Trophoblast cell (in vitro differentiated cells and primary cell): ENCODE data around the gene CDH22.

Experiments
- DNase-seq, 2 donors: peaks; one replicate each; pipeline ENCODE4 v3.0.0-alpha.2; 2016
- H2AFZ ChIP-seq: 2 replicates; pipeline ENCODE4 v1.6.1; 2013; ENCODE audit warnings: low read length, moderate library complexity, mild to moderate bottlenecking; ENCODE audit not compliant: insufficient read depth, poor library complexity
- H2AK5ac ChIP-seq: 2 replicates; pipeline ENCODE4 v1.6.1; 2013; ENCODE audit warnings: mild to moderate bottlenecking, low read length
- H2BK120ac ChIP-seq: 2 replicates; pipeline ENCODE4 v1.6.1; 2013; ENCODE audit warnings: low read length, mild to moderate bottlenecking, moderate library complexity; ENCODE audit not compliant: insufficient read depth, poor library complexity
- H2BK12ac ChIP-seq: 2 replicates; pipeline ENCODE4 v1.6.1; 2013; ENCODE audit warnings: mild to moderate bottlenecking, low read length, moderate library complexity
- H2BK5ac ChIP-seq: 2 replicates; pipeline ENCODE4 v1.6.1; 2013; ENCODE audit warnings: low read length, low read depth, moderate library complexity, mild to moderate bottlenecking; ENCODE audit not compliant: poor library complexity
- H3K14ac ChIP-seq: 2 replicates; pipeline ENCODE4 v1.6.1; 2013; ENCODE audit warnings: mild to moderate bottlenecking, low read length
- H3K18ac ChIP-seq: 2 replicates; pipeline ENCODE4 v1.6.1; 2013; ENCODE audit warnings: mild to moderate bottlenecking, low read length
- H3K23ac ChIP-seq: 2 replicates; pipeline ENCODE4 v1.6.1; 2013; ENCODE audit warnings: low read length
- H3K27ac ChIP-seq: 2 replicates; pipeline ENCODE4 v1.5.1; 2013; ENCODE audit warnings: low read depth, mild to moderate bottlenecking, inconsistent platforms, low read length, moderate library complexity
- H3K27me3 ChIP-seq: 2 replicates; pipeline ENCODE4 v1.6.1; 2013; ENCODE audit warnings: inconsistent platforms, mild to moderate bottlenecking, low read length, moderate library complexity; ENCODE audit not compliant: insufficient read depth
- H3K36me3 ChIP-seq, 2 experiments: 1 replicate in 1 of 2; 2 replicates in 1 of 2; pipeline ENCODE4 v1.6.1; 2013; ENCODE audit warnings: low read length in 2 of 2, mild to moderate bottlenecking in 2 of 2, moderate library complexity in 1 of 2; ENCODE audit not compliant: insufficient read depth in 2 of 2, control insufficient read depth in 1 of 2
- H3K4ac ChIP-seq: 2 replicates; pipeline ENCODE4 v1.6.1; 2013; ENCODE audit warnings: low read depth, mild to moderate bottlenecking, low read length, moderate library complexity
- H3K4me1 ChIP-seq, 2 experiments: 1 replicate in 1 of 2; 2 replicates in 1 of 2; pipeline ENCODE4 v1.6.1; 2013; ENCODE audit warnings: low read length in 2 of 2, mild to moderate bottlenecking in 2 of 2, moderate library complexity in 1 of 2; ENCODE audit not compliant: insufficient read depth in 2 of 2, control insufficient read depth in 1 of 2
- H3K4me2 ChIP-seq: 2 replicates; pipeline ENCODE4 v1.6.1; 2013; ENCODE audit warnings: inconsistent platforms, mild to moderate bottlenecking, low read length, moderate library complexity
- H3K4me3 ChIP-seq: 2 replicates; pipeline ENCODE4 v1.5.1; 2013; ENCODE audit warnings: mild to moderate bottlenecking, low read depth, low read length, inconsistent platforms
- H3K79me1 ChIP-seq: one replicate; pipeline ENCODE4 v1.6.1; 2013; ENCODE audit warnings: low read length
- H3K79me2 ChIP-seq: 2 replicates; pipeline ENCODE4 v1.6.1; 2013; ENCODE audit warnings: low read length, mild to moderate bottlenecking; ENCODE audit not compliant: control insufficient read depth, insufficient read depth, poor library complexity
- H3K9ac ChIP-seq: 2 replicates; pipeline ENCODE4 v1.6.1; 2013; ENCODE audit warnings: mild to moderate bottlenecking, low read length
- H3K9me3 ChIP-seq: 2 replicates; pipeline ENCODE4 v1.6.1; 2013; ENCODE audit warnings: low read depth, mild to moderate bottlenecking, control low read depth, inconsistent platforms, low read length; ENCODE audit not compliant: insufficient read depth
- H4K12ac ChIP-seq: 2 replicates; pipeline ENCODE4 v1.6.1; 2013; ENCODE audit warnings: low read depth, mild to moderate bottlenecking, low read length, moderate library complexity
- H4K8ac ChIP-seq: 2 replicates; pipeline ENCODE4 v1.6.1; 2013; ENCODE audit warnings: low read depth, mild to moderate bottlenecking, low read length, moderate library complexity
- H4K91ac ChIP-seq: one replicate; pipeline ENCODE4 v1.6.1; 2013; ENCODE audit warnings: low read depth, mild to moderate bottlenecking, low read length, moderate library complexity
- WGBS: extraction: QIAGEN DNeasy Blood & Tissue Kit; methylation state at CpG from one replicate; pipeline ENCODE4 v1.1.7; 2013; ENCODE audit warnings: missing lambda C conversion rate; ENCODE audit not compliant: insufficient read length, insufficient coverage; ENCODE audit errors: extremely low coverage; 5-methylcytosine and 5-hydroxymethylcytosine counted together

Gene CDH22

DNA sequence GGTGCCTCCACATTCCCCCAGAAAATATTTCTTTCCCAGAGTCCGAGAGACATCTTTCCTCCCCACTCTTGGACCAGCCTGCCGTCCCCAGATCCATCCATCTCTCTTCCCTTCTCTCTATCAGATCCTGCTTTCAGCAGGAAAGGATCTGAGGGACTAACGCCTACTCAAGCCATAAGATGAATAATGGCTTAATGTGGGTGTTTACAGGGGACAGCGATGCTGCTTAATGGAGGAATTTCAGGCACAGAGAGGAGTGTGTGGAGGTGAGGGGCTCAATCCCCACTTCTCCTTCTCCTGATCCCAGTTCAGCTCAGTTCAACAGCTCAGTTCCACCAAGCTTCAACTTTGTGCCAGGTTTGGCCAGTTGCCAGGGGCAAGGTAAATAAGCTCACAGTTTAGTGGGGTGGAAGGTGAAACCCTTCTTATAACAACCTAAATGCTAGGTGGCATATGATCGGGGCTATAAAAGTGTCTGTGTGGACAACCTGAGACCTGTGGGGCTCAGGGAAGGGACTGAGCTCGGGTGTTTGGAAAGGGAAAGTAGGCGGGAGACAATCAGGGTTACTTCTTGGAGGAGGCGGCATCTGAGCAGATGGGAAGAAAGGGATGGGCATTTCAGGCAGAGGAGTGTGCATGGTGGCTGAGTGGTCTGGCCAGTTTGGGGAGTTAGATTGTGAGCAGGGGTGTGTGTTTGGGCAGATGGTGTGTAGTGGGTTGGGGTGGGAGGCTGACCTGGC lies 55.8 kb downstream of the CDH22 start:
- no peaks in the 10 kb centered on the region for H3K79me1 ChIP-seq
- no peaks in the 10 kb centered on the region for H3K36me3 ChIP-seq
- H3K18ac ChIP-seq, result no peak overlapping the region
- no peak overlapping the region for H3K4ac ChIP-seq
- no peak overlapping the region for H3K4me2 ChIP-seq
- peaks cover 29% of the 10 kb centered on the region for H3K27me3 ChIP-seq
- no peak overlapping the region for H4K12ac ChIP-seq
- no CpG with 5 or more reads among the region's 8 CpGs for WGBS
- no peak overlapping the region for H3K27ac ChIP-seq
- no peak overlapping the region for H2BK5ac ChIP-seq
- no peaks in the 10 kb centered on the region for H3K79me2 ChIP-seq
- no peak overlapping the region for H3K14ac ChIP-seq
- H3K4me3 ChIP-seq, result no peak overlapping the region
- no peak overlapping the region for H3K23ac ChIP-seq
- no peak overlapping the region for H2AK5ac ChIP-seq
- no peak overlapping the region for H4K91ac ChIP-seq
- no peak overlapping the region for H2BK120ac ChIP-seq
- peaks cover 2% of the 10 kb centered on the region for H3K9me3 ChIP-seq
- H3K9ac ChIP-seq, result no peak overlapping the region
- no peak overlapping the region for H2BK12ac ChIP-seq
- H2AFZ ChIP-seq, result no peak overlapping the region
- no peak for DNase-seq
- no peak overlapping the region for H4K8ac ChIP-seq
- H3K4me1 ChIP-seq, result no peaks in the 10 kb centered on the region

GRCh38 chr20:46251211-46251673 lies 57.1 kb downstream of the CDH22 start:
- Histone ChIP-seq H3K9ac (no peak overlapping the region), H3K79me1 (no peaks in the 10 kb centered on the region), H3K79me2 (no peaks in the 10 kb centered on the region), H2BK120ac (no peak overlapping the region), H2BK5ac (no peak overlapping the region), H4K8ac (no peak overlapping the region), H3K4me3 (no peak overlapping the region), H3K27me3 (peaks cover 31% of the 10 kb centered on the region), H3K27ac (no peak overlapping the region), H4K91ac (no peak overlapping the region), H3K18ac (no peak overlapping the region), H2AFZ (no peak overlapping the region), H3K36me3 (no peaks in the 10 kb centered on the region), H2BK12ac (no peak overlapping the region), H3K4ac (no peak overlapping the region), H3K23ac (no peak overlapping the region), H4K12ac (no peak overlapping the region), H3K9me3 (peaks cover 2% of the 10 kb centered on the region), H3K4me1 (no peaks in the 10 kb centered on the region), H2AK5ac (no peak overlapping the region), H3K4me2 (no peak overlapping the region), H3K14ac (no peak overlapping the region)
- no peak for DNase-seq
- no CpG with 5 or more reads among the region's 56 CpGs for WGBS

GRCh38 chr20:46250772-46251171 lies 57.5 kb downstream of the CDH22 start:
- no peak overlapping the region for H4K8ac ChIP-seq
- H3K79me2 ChIP-seq, result no peaks in the 10 kb centered on the region
- no peaks in the 10 kb centered on the region for H3K36me3 ChIP-seq
- H2BK120ac ChIP-seq, result no peak overlapping the region
- H3K14ac ChIP-seq, result no peak overlapping the region
- H2AK5ac ChIP-seq, result no peak overlapping the region
- WGBS, result no CpG with 5 or more reads among the region's 19 CpGs
- H2BK12ac ChIP-seq, result no peak overlapping the region
- H3K9ac ChIP-seq, result no peak overlapping the region
- no peaks in the 10 kb centered on the region for H3K79me1 ChIP-seq
- DNase-seq, result no peak
- H3K23ac ChIP-seq, result no peak overlapping the region
- H2BK5ac ChIP-seq, result no peak overlapping the region
- no peak overlapping the region for H4K12ac ChIP-seq
- no peak overlapping the region for H3K18ac ChIP-seq
- no peak overlapping the region for H2AFZ ChIP-seq
- peaks cover 31% of the 10 kb centered on the region for H3K27me3 ChIP-seq
- H3K4ac ChIP-seq, result no peak overlapping the region
- H3K4me1 ChIP-seq, result no peaks in the 10 kb centered on the region
- H4K91ac ChIP-seq, result no peak overlapping the region
- H3K4me3 ChIP-seq, result no peak overlapping the region
- no peak overlapping the region for H3K27ac ChIP-seq
- peaks cover 2% of the 10 kb centered on the region for H3K9me3 ChIP-seq
- H3K4me2 ChIP-seq, result no peak overlapping the region

DNA sequence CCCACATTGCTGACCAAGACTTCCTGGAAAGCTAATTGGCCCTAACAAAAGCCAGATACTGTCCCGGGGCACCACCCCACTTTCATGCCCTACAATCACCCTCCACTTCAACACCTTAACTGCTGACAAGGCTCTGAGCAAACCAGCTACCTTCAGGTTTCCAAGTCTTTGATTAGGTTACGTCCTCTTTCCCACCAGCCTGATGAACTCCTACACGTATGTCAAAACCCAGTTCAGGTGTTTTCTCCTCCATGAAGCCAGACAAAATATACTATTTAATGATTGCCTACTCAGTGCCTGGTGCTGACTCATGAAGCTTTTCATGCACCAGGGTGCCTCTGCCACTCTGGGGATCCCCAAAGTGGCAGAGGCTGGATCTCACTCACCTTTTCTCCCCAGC lies 58.6 kb downstream of the CDH22 start:
- Histone ChIP-seq H3K4me2 (no peak overlapping the region), H2BK120ac (no peak overlapping the region), H2BK12ac (no peak overlapping the region), H3K14ac (no peak overlapping the region), H3K27ac (no peak overlapping the region), H2BK5ac (no peak overlapping the region), H4K8ac (no peak overlapping the region), H3K79me1 (no peaks in the 10 kb centered on the region), H3K79me2 (no peaks in the 10 kb centered on the region), H2AK5ac (no peak overlapping the region), H3K36me3 (no peaks in the 10 kb centered on the region), H3K18ac (no peak overlapping the region), H3K4me1 (no peaks in the 10 kb centered on the region), H3K4ac (no peak overlapping the region), H3K9me3 (peaks cover 2% of the 10 kb centered on the region), H2AFZ (no peak overlapping the region), H3K27me3 (peaks cover 31% of the 10 kb centered on the region), H3K4me3 (no peak overlapping the region), H4K91ac (no peak overlapping the region), H3K23ac (no peak overlapping the region), H3K9ac (no peak overlapping the region), H4K12ac (no peak overlapping the region)
- WGBS, result no CpG with 5 or more reads among the region's 3 CpGs
- no peak for DNase-seq
